C4-2B (cell line): Measurements from ENCODE around the gene CSRNP3.

ENCODE experiments used
- CTCF ChIP-seq: fragments of 450-650 bp; conservative IDR thresholded peaks from 2 replicates; pipeline ENCODE4 v1.5.1; 2017; ENCODE audit warnings: mild to moderate bottlenecking
- ZFX ChIP-seq: fragments of 450-650 bp; IDR thresholded peaks from 2 replicates; pipeline ENCODE4 v1.6.1; 2017

- TF ChIP-seq CTCF (no peak), ZFX (no peak)
Observed at GRCh38 chr2:165725421-165725820, 255.9 kb downstream of the CSRNP3 start.
